ENCODE results near the gene ASIC1.
"Not testable (repeated sequence)": the region's sequence is repeated elsewhere in the genome, so short reads cannot be mapped to it uniquely, and the experiment has no call there.

Gene ASIC1

GRCh38 chr12:50061946-50062686 is 4.7 kb downstream of the ASIC1 start:
- no peak for DNase-seq

- no peak for DNase-seq
Observed at GRCh38 chr12:50062728-50063460, 5.5 kb downstream of the ASIC1 start.

GRCh38 chr12:50065726-50066310 is 8.4 kb downstream of the ASIC1 start:
- no peak for DNase-seq

GRCh38 chr12:50066402-50066801 is 9.0 kb downstream of the ASIC1 start:
- DNase-seq = peak; percentile 26

GRCh38 chr12:50069069-50069468 is 11.7 kb downstream of the ASIC1 start:
- no peak for DNase-seq

GRCh38 chr12:50069539-50069938 is 12.1 kb downstream of the ASIC1 start:
- DNase-seq = no peak

- peak; percentile 84 for DNase-seq
Observed at GRCh38 chr12:50070314-50071060, 13.1 kb downstream of the ASIC1 start.

- no peak for DNase-seq
Observed at GRCh38 chr12:50072198-50072907, 15.0 kb downstream of the ASIC1 start.

- DNase-seq = peak; percentile 17
Observed at GRCh38 chr12:50073206-50073605, 15.8 kb downstream of the ASIC1 start.

- DNase-seq = no peak
Observed at GRCh38 chr12:50073712-50074111, 16.3 kb downstream of the ASIC1 start.

- DNase-seq = peak; percentile 89
Observed at GRCh38 chr12:50074936-50075807, 17.8 kb downstream of the ASIC1 start.

GRCh38 chr12:50075808-50076170 is 18.4 kb downstream of the ASIC1 start:
- DNase-seq = no peak

GRCh38 chr12:50077099-50077498 is 19.7 kb downstream of the ASIC1 start:
- no peak for DNase-seq

GRCh38 chr12:50078281-50078680 is 20.9 kb downstream of the ASIC1 start:
- no peak for DNase-seq

GRCh38 chr12:50079771-50080170 is 22.4 kb downstream of the ASIC1 start:
- no peak for DNase-seq

GRCh38 chr12:50081096-50081808 is 23.9 kb downstream of the ASIC1 start:
- no peak for DNase-seq

GRCh38 chr12:50082644-50083043 is 25.2 kb downstream of the ASIC1 start:
- peak; percentile 71 for DNase-seq

- no peak for DNase-seq
Observed at GRCh38 chr12:50083301-50083700, 25.9 kb downstream of the ASIC1 start.

GRCh38 chr12:50084409-50084774 is 27.0 kb downstream of the ASIC1 start:
- DNase-seq = not testable (repeated sequence)

- DNase-seq = peak; percentile 96
Observed at GRCh38 chr12:50084775-50085614, 27.6 kb downstream of the ASIC1 start, which contains the start of gene SMARCD1. TSS of gene SMARCD1 (plus strand) at chr12:50085342. CDS start at chr12:50085370, 28 bp downstream.

All from DMS53 (cell line).